HFFc6 (cell line): ENCODE results near the gene RFXAP. TPM values are rescaled to one million over a fixed set of nuclear protein-coding genes. Genes with fewer than 3 reads are reported as not detected.

Experiments used
- DNase-seq: peaks from one replicate; pipeline ENCODE4 v3.0.0-alpha.2; 2018
- H3K27ac Mint-ChIP-seq: 2 replicates; pipeline ENCODE4 v1.8.0; 2020; ENCODE audit warnings: mild to moderate bottlenecking, mixed read lengths
- H3K27me3 Mint-ChIP-seq: 2 replicates; pipeline ENCODE4 v1.8.0; 2021; ENCODE audit warnings: mild to moderate bottlenecking, moderate library complexity, mixed read lengths; ENCODE audit not compliant: insufficient read depth
- H3K36me3 Mint-ChIP-seq: 2 replicates; pipeline ENCODE4 v1.8.0; 2021; ENCODE audit warnings: low read depth, mixed read lengths
- H3K4me1 Mint-ChIP-seq: 2 replicates; pipeline ENCODE4 v1.8.0; 2020; ENCODE audit warnings: low read depth, mixed read lengths
- H3K4me3 Mint-ChIP-seq: 2 replicates; pipeline ENCODE4 v1.8.0; 2020; ENCODE audit warnings: mild to moderate bottlenecking, moderate library complexity, mixed read lengths
- H3K9me3 Mint-ChIP-seq: 2 replicates; pipeline ENCODE4 v1.8.0; 2020; ENCODE audit warnings: mild to moderate bottlenecking, mixed read lengths
- total RNA-seq, 6 experiments: library from RNA; stranded (reverse); fragmentation: NEBNext Ultra II Directional; extraction: Animal tissue kit (Norgen Biotek cat#: 25700); gene quantifications; 2 replicates in 1 of 6; 3 replicates in 5 of 6; pipeline ENCODE4 v1.2.3, GENCODE V29; 2021
- TF ChIP-seq, protein P1 (sequence below): fragments of 200-600 bp; sonication (generic); IDR thresholded peaks from 2 replicates; pipeline ENCODE4 v1.5.0; 2021; ENCODE audit warnings: antibody characterized with exemption, mild to moderate bottlenecking

Gene RFXAP
- total RNA-seq, 6 experiments from 2014 or later = 3.4 to 4.6 (median 3.9) TPM

DNA sequence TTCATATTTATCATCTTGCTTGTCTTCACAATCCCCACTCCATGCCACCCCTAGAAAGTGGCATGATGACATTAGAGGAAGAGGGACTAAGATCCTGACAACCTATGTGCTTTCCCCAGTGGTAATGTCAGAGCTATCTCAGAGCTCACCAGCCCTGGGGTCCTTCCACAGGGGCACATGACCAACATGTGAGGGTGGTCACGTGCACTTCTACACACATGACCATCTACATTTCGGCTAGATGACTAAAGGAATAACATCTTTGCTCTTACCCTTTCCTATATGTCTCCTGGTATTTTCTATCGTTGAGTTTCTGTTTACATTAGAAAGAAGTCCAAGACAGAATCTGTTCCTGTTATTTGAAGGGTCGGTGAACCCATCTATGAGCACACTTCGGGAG, 46.2 kb downstream of the RFXAP start:
- DNase-seq = no peak
- Mint-ChIP-seq H3K4me1 (peaks cover 14% of the 10 kb centered on the region), H3K4me3 (no peak overlapping the region), H3K9me3 (no peaks in the 10 kb centered on the region), H3K27me3 (no peaks in the 10 kb centered on the region; the same call in 1 of the 2 replicates), H3K36me3 (peaks cover 21% of the 10 kb centered on the region), H3K27ac (no peak overlapping the region)
- TF ChIP-seq, protein P1, sequence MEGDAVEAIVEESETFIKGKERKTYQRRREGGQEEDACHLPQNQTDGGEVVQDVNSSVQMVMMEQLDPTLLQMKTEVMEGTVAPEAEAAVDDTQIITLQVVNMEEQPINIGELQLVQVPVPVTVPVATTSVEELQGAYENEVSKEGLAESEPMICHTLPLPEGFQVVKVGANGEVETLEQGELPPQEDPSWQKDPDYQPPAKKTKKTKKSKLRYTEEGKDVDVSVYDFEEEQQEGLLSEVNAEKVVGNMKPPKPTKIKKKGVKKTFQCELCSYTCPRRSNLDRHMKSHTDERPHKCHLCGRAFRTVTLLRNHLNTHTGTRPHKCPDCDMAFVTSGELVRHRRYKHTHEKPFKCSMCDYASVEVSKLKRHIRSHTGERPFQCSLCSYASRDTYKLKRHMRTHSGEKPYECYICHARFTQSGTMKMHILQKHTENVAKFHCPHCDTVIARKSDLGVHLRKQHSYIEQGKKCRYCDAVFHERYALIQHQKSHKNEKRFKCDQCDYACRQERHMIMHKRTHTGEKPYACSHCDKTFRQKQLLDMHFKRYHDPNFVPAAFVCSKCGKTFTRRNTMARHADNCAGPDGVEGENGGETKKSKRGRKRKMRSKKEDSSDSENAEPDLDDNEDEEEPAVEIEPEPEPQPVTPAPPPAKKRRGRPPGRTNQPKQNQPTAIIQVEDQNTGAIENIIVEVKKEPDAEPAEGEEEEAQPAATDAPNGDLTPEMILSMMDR = no peak

DNA sequence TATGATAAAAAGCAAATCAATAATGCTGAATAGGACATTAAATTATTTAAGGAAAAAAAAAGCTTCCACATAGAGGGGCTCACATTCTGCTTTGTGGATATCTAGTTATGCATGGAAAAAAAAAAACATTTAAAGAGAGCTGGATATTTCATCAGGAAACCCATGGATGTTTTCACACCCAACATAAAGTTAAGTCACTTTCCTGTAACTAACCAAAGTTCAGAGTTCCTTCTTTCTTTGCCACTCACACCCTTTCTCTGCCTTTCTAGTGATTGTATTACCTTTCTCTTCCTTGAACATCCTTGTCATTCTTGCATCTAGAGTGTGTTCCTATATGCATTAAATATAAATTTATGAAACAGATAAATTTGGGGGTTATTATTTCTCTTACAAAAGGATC, 47.2 kb downstream of the RFXAP start:
- Mint-ChIP-seq H3K9me3 (no peaks in the 10 kb centered on the region), H3K27me3 (no peaks in the 10 kb centered on the region; the same call in 1 of the 2 replicates), H3K27ac (no peak overlapping the region), H3K36me3 (peaks cover 21% of the 10 kb centered on the region), H3K4me3 (no peak overlapping the region), H3K4me1 (peaks cover 14% of the 10 kb centered on the region)
- TF ChIP-seq, protein P1 = no peak
- DNase-seq = no peak

DNA sequence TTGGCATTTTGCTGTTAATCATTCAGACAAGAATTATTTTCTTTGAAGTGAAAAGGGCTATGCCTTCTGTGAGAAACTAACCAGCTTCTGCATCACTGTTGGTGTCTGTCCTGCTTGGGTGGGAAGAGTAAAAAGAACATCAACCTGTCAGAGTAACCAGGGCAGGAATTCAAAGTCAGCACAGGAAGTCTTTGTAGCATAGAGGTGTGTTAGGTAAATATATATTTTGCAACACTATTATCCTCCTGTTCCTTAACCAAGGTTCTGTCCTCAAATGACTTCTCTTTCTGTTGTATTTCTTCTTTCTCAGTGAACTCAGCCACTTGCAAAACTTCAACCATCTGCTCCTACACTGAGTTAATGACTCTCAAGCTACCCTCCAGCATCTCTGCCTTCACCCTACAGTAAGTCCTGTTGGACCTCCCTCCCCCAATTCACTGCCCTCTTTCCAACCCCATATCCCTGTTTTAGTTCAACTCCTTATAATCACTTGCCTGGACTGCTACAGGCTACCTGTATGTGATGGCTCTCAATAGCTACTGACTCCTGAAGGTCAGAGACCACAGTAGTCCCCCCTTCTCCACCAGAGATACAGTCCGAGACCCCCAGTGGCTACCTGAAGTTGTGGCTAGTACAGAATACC, 51.1 kb downstream of the RFXAP start:
- TF ChIP-seq, protein P1 = no peak
- Mint-ChIP-seq H3K27me3 (no peaks in the 10 kb centered on the region), H3K9me3 (no peaks in the 10 kb centered on the region), H3K4me3 (no peak overlapping the region), H3K4me1 (peaks cover under 1% of the 10 kb centered on the region; the same call in 1 of the 2 replicates), H3K27ac (no peak overlapping the region), H3K36me3 (peaks cover 9% of the 10 kb centered on the region)
- DNase-seq = no peak

DNA sequence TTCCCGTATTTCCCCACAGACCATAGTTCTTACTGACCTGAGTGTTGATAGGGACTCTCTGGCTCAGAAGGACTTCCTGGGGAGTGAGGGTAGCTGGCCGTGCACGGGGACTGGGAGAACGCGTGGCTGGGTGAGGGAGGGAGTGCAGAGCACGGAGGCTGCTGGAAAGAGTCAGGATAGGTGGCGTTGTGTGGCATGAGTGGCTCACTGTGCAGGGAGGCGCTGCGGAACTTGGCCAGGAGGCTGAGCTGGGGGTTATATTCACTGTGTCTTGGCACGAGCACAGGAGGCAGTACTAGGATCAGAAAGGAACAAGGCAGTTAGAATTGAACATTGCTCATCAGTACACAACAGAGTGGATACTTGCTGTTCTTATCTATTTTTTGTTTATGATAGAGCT, 53.6 kb downstream of the RFXAP start:
- TF ChIP-seq, protein P1 = no peak

DNA sequence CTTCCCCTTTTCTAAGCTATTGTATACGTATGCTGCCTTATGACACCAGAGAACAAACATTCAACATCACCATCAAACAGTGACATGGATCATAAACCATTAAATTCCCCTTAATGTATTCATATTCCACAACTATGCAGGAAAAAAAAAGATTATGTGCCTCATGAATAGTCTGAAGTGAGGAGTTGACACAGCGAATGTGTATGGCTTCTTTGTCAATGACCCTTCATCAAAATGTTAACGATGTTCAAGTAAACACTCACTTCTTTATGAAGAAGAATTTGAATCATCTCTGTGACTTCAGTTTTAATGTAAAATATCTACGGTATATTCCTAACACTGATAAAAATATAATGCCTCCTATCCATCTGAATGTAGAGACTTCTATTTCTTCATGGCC, 56.4 kb downstream of the RFXAP start:
- no peak overlapping the region for H3K27ac Mint-ChIP-seq
- DNase-seq = no peak
- H3K27me3 Mint-ChIP-seq = no peaks in the 10 kb centered on the region
- peaks cover 11% of the 10 kb centered on the region; the same call in 1 of the 2 replicates for H3K4me1 Mint-ChIP-seq
- TF ChIP-seq, protein P1 = no peak
- no peak overlapping the region for H3K4me3 Mint-ChIP-seq
- no peaks in the 10 kb centered on the region for H3K9me3 Mint-ChIP-seq
- peaks cover 10% of the 10 kb centered on the region; the same call in 1 of the 2 replicates for H3K36me3 Mint-ChIP-seq

More for the DNA sequence above, 53.6 kb downstream of the RFXAP start:
- H3K9me3 Mint-ChIP-seq = no peaks in the 10 kb centered on the region
- DNase-seq = no peak
- H3K4me3 Mint-ChIP-seq = no peak overlapping the region
- no peaks in the 10 kb centered on the region for H3K27me3 Mint-ChIP-seq
- 0 out of 2 replicates have a peak, but pooled peaks cover 4% of the 10 kb centered on the region for H3K36me3 Mint-ChIP-seq
- no peak overlapping the region for H3K27ac Mint-ChIP-seq
- H3K4me1 Mint-ChIP-seq = peaks cover 11% of the 10 kb centered on the region; the same call in 1 of the 2 replicates
